ENCODE measurements around the gene NHP2.

NHP2 gene

DNA sequence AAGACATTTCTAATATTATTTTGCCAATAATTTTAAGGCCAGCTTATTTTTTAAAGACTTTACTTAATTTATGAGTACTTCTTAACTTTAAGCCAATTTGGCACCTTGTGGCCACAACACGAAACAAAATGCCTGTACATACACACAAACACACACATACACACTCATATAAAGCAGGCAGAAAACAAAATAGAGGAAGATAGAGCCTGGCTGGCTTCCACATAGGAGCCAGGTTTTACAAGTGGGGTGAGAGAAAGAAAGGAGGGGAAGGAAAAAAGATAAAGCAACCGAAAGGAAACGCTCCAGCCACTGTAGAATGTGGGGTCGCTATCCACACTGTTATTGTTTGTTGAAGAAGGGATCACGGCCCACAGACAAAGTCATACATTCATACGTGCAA lies 23.1 kb upstream of the NHP2 start:
- DNase-seq (ENCODE audit: low read depth in 1 of 2, low spot score in 1 of 2), result no peak

DNA sequence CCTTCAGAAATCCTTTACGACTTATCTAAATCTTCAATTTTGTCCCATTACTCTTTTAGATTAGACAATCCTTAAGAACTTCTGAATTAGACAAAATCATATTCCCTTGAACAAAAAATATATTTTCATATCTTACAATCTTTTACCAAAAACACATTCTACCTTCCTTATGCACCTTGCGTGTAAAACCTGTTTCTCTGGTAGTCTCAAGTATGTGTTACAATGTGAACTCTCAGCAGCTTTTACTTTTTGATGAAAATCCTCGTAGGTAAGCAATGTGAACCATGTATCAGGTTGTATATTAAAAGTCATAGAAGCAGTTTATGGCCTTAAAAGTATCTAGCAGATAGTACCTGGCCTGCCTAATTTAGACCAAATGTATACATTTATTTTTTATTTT lies 20.8 kb upstream of the NHP2 start:
- DNase-seq (ENCODE audit: low read depth in 1 of 2, low spot score in 1 of 2), result no peak

DNA sequence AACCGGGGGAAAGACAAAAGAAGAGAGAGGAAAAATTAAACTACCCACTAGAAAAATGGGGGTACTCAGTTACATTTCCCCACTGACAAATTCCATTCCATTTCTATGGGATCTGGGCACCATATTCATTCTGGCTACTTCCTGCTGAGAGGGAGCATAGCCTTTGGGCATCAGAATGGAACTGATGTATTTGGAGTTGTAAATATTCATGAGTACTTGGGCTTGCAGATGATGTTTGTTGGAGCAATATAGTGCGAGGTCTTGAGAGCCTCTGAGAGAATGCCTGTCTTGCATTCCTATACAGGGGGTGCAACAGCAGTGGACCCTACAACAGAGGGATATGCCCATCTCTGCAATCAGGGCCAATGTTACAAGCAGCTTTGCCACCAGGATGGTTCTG lies 16.8 kb upstream of the NHP2 start:
- no peak for DNase-seq (ENCODE audit: low read depth in 1 of 2, low spot score in 1 of 2)

- DNase-seq (ENCODE audit: low read depth in 1 of 2, low spot score in 1 of 2), result no peak
Observed at GRCh38 chr5:178165581-178165980, 11.9 kb upstream of the NHP2 start.

GRCh38 chr5:178163772-178164735 lies 10.4 kb upstream of the NHP2 start:
- DNase-seq (ENCODE audit: low read depth in 1 of 2, low spot score in 1 of 2), result peak; percentile 86 to 94

DNA sequence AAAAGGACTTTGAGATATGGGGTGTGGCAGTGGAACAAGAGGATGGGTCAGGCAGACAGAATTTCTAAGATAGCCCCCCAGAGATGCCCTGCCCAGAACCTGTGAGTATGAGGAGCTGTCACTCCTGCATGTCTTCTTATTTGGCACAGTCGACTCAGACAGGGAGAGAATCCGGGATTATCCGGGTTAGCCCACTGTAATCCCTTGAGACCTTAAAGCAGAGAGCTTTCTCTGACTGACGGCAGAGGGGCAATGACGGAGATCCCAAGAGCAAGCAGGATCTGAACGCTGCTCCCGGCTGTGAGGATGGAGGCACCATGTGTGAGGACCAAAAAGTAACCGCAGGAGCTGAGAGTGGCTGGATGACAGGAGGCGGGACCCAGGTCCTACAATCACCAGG lies 8.8 kb upstream of the NHP2 start:
- DNase-seq (ENCODE audit: low read depth in 1 of 2, low spot score in 1 of 2), result no peak

DNA sequence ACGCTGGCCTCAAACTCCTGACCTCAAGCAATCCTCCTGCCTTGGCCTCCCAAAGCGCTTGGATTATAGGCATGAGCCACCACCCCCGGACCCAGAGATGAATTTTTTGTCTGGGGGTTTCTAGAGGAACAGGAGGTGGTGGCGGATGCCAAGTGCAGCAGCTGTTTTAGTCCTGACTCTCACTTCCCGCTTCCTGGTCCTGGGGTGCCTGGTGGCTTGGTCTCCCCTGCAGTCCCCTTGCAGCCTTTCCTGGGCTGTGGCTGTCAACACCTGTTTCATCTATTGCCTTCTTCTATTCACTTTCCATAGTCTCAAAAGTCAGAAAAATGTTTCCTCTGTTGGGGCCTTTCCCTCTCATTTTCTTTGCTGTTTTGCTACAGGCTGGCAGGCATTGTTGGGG lies 6.5 kb upstream of the NHP2 start:
- DNase-seq (ENCODE audit: low read depth in 1 of 2, low spot score in 1 of 2), result no peak

DNA sequence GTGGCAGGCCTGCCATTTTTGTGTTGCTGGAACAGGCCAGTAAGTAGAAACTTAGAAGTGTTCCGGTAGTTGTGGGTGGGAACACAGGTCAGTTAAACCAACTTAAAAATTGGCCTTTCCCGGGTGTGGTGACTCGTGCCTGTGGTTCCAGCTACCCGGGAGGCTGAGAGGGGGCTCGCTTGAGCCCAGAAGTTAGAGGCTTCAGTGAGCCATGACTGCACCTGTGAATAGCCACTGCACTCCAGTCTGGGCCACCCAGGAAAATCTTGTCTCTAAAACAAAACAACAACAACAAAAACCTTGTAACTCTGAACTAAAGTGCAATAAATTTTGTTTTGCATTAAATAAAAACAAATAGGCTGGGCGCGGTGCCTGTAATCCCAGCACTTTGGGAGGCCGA lies 1.4 kb upstream of the NHP2 start:
- no peak for DNase-seq (ENCODE audit: low read depth in 1 of 2, low spot score in 1 of 2)

DNA sequence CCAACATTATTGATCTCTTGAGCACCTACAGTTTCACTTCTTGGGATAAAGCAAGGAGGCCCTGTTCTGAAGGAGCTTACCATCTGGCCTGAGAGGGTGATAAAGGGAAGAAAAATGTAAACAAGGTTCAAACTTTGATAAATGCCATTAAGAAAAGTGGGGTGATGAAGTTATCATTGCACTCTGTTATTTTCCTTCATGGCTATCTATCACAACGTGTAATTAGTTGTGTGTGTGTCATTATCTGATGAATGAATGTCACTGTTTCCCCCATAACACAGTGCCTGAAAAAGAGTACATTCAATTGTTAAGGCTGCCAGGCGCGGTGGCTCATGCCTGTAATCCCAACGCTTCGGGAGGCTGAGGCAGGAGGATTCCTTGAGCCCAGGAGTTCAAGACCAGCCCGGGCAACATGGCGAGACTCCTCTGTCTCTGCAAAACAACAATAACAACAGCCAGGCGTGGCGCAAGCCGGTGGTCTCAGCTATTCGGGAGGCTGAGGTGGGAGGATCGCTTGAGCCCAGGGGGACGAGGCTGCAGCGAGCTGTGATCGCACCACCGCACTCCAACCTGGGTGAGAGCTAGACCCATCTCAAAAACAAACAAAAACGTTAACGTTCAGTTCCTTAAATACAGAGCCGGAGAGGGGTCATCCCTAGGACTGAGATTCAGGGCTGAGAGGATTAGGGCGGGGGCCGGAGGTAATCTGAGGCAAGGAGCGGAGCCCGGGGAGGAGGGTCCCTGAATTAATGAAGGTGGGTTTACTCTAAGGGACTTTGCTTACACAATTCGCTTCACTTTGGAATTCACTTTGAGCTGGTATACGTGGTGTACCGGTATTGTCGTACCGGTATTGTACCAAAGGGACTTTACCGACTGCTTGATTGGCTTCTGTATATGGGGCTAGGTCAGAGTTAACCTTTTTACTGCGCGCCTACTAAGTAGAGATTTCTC lies 917 bp downstream of the NHP2 start:
- DNase-seq (ENCODE audit: low read depth in 1 of 2, low spot score in 1 of 2), result no peak

GRCh38 chr5:178150977-178151734 lies 2.5 kb downstream of the NHP2 start:
- DNase-seq (ENCODE audit: low read depth in 1 of 2, low spot score in 1 of 2), result no peak

- no peak for DNase-seq (ENCODE audit: low read depth in 1 of 2, low spot score in 1 of 2)
Observed at GRCh38 chr5:178149199-178149932, 4.3 kb downstream of the NHP2 start.

DNA sequence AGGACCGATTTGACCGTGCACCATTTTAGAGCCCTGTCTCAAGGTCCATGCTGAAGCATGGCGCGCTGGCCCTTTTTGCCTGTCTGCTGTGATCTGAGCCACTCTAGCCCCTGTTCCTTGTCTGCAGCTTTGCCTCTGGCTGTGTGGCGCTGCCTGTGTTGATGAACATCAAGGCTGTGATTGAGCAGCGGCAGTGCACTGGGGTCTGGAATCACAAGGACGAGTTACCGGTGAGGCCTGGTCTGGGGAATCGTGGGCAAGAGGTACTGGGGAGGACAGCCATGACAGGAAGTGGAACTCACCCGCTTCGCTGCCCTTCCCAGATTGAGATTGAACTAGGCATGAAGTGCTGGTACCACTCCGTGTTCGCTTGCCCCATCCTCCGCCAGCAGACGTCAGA lies 6.3 kb downstream of the NHP2 start:
- DNase-seq (ENCODE audit: low read depth in 1 of 2, low spot score in 1 of 2), result no peak

GRCh38 chr5:178145965-178146820 lies 7.5 kb downstream of the NHP2 start:
- DNase-seq (ENCODE audit: low read depth in 1 of 2, low spot score in 1 of 2), result peak; percentile 50 to 62

DNA sequence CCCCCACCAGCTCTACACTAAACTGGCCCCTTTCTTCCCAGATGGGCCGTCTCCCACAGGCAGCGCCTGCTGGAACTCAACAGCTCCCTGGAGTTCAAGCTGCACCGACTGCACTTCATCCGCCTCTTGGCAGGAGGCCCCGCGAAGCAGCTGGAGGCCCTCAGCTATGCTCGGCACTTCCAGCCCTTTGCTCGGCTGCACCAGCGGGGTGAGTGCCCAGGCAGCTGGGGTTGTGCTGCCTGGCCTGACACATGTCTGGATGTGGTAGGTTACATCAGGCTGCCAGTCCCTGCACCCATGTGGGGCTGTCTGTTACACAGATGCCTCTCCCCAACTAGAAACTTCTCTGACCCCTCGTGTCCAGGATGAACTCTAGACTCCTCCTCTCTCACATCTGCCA lies 9.8 kb downstream of the NHP2 start:
- no peak for DNase-seq (ENCODE audit: low read depth in 1 of 2, low spot score in 1 of 2)

DNA sequence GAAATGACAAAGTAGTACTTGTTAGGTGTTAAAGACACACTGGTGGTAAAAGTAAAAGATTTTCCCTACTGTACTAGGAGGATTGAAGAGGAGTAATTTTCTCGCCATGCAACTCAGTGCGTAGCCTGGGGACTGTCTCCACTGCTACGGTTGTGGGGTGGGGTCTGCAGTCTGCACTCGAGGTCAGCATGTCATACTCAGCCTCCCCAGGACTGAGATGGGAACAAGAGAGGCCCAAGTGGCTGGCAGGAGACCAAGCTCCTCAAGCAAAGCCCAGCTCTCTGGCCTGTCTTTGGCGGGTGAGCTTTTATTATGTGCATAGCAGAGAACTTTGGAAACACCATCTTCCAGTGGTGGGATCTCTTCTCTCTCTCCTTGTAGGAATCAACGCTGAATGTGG lies 10.4 kb downstream of the NHP2 start:
- no peak for DNase-seq (ENCODE audit: low read depth in 1 of 2, low spot score in 1 of 2)

- DNase-seq (ENCODE audit: low read depth in 1 of 2, low spot score in 1 of 2), result no peak
Observed at GRCh38 chr5:178142642-178143041, 11.0 kb downstream of the NHP2 start.

DNA sequence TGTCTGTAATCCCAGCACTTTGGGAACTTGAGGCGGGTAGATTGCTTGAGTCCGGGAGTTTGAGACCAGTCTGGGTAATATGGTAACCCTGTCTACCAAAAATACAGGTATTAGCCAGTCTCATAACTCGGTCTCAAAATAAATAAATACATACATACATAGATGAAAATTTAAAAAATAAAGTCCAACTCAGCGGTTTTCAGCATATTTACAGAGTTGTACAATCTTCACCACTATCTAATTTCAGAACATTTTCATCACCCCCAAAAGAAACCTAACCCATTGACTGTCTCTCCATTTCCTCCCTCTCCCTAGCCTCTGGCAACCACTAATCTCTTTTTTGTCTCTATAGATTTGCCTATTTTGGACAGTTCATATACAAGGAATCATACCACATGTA lies 12.1 kb downstream of the NHP2 start:
- no peak for DNase-seq (ENCODE audit: low read depth in 1 of 2, low spot score in 1 of 2)

DNA sequence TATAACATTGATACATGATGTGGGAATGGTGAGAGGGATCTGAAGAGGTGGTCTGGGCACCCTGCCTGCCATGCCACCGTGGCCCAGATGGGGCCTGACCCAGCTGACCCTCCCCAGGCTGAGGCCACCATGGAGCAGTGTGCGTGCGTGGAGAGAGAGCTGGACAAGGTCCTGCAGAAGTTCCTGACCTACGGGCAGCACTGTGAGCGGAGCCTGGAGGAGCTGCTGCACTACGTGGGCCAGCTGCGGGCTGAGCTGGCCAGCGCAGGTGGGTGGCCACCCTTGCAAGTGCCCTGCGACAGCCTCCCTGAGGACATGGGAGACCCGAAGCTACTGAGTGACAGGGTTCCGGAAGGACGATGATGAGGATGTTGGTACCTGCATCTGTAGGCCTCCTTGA lies 15.7 kb downstream of the NHP2 start:
- no peak for DNase-seq (ENCODE audit: low read depth in 1 of 2, low spot score in 1 of 2)

- DNase-seq (ENCODE audit: low read depth in 1 of 2, low spot score in 1 of 2), result no peak
Observed at GRCh38 chr5:178136990-178137389, 16.7 kb downstream of the NHP2 start.

Data from activated T-helper 1 cell treated with anti-CD3 and anti-CD28 coated beads, Interleukin-2, amount 50 U/mL, for 16 hours (primary cell).